Measurements from ENCODE around the gene NMUR1. TPM values are rescaled to one million over a fixed set of nuclear protein-coding genes. Genes with fewer than 3 reads are reported as not detected.
A peak's percentile ranks its signal among the peaks of the same experiment; 100 is the strongest.

Gene NMUR1
- polyA plus RNA-seq, 1 donor, result 1.8 TPM

DNA sequence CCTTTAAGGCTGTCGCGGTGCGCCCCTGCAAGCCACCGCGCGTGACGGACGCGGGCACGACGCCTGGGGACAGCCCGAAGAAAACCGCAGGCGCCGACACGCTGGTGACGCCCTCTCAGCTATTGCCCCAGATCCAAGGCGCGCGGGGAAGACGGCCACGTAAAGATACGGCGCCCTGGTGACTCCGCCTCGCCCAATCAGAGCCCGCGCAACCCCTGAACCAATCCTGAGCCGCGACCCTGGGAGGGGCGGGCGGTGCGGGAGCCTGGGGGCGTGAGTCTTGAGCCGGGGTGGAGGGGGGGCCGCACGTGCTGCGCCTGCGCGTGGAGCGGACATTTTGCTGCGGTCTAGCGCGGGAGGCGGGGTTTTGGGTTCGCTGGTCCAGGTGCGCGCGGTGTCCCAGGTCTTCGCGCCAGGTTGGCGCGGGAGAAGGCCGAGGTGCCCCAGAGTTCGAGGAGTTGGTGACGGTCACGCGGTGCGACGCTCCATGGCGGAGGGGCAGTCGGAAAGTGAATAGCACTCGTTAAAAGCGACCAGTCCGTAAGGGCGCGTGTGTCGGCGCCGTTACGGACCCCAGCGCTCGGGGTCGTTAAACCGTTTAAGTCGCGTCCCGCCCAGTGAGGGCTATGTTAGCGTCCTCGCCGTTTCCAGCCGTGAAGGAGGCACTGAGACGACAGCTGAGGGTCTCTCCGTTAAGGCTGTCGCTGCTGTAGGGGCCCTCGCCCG lies 15.9 kb downstream of the NMUR1 start:
- Histone ChIP-seq H3K4me1 (ENCODE audit: control insufficient read depth, insufficient read depth, low read length) (no peaks in the 10 kb centered on the region), H3K9me3 (ENCODE audit: control insufficient read depth, low read depth, low read length) (no peaks in the 10 kb centered on the region), H3K4me3 (ENCODE audit: low read length) (peak overlapping the region; percentile 82), H3K27me3 (ENCODE audit: control insufficient read depth, insufficient read depth, low read length) (no peaks in the 10 kb centered on the region), H3K27ac (ENCODE audit: low read length) (peak overlapping the region; percentile 72), H3K36me3 (ENCODE audit: control insufficient read depth, insufficient read depth, low read length) (no peaks in the 10 kb centered on the region)
- DNase-seq, result peak; percentile 98 to 99
- WGBS (ENCODE audit: insufficient coverage, low lambda C conversion rate), result no CpG with 5 or more reads among the region's 87 CpGs

- Histone ChIP-seq H3K4me1 (ENCODE audit: control insufficient read depth, insufficient read depth, low read length) (no peaks in the 10 kb centered on the region), H3K9me3 (ENCODE audit: control insufficient read depth, low read depth, low read length) (no peaks in the 10 kb centered on the region), H3K4me3 (ENCODE audit: low read length) (peak overlapping the region; percentile 82), H3K27me3 (ENCODE audit: control insufficient read depth, insufficient read depth, low read length) (no peaks in the 10 kb centered on the region), H3K36me3 (ENCODE audit: control insufficient read depth, insufficient read depth, low read length) (no peaks in the 10 kb centered on the region), H3K27ac (ENCODE audit: low read length) (peak overlapping the region; percentile 72)
- no peak for DNase-seq
- WGBS (ENCODE audit: insufficient coverage, low lambda C conversion rate), result no CpG with 5 or more reads among the region's 7 CpGs
Observed at GRCh38 chr2:231513746-231514224, 16.5 kb downstream of the NMUR1 start.

GRCh38 chr2:231512222-231512621 lies 18.0 kb downstream of the NMUR1 start:
- H3K9me3 ChIP-seq (ENCODE audit: control insufficient read depth, low read depth, low read length), result no peaks in the 10 kb centered on the region
- no peaks in the 10 kb centered on the region for H3K36me3 ChIP-seq (ENCODE audit: control insufficient read depth, insufficient read depth, low read length)
- H3K4me1 ChIP-seq (ENCODE audit: control insufficient read depth, insufficient read depth, low read length), result no peaks in the 10 kb centered on the region
- no peak overlapping the region for H3K4me3 ChIP-seq (ENCODE audit: low read length)
- no peak overlapping the region for H3K27ac ChIP-seq (ENCODE audit: low read length)
- H3K27me3 ChIP-seq (ENCODE audit: control insufficient read depth, insufficient read depth, low read length), result no peaks in the 10 kb centered on the region
- WGBS (ENCODE audit: insufficient coverage, low lambda C conversion rate), result no CpG with 5 or more reads among the region's 5 CpGs
- DNase-seq, result no peak

DNA sequence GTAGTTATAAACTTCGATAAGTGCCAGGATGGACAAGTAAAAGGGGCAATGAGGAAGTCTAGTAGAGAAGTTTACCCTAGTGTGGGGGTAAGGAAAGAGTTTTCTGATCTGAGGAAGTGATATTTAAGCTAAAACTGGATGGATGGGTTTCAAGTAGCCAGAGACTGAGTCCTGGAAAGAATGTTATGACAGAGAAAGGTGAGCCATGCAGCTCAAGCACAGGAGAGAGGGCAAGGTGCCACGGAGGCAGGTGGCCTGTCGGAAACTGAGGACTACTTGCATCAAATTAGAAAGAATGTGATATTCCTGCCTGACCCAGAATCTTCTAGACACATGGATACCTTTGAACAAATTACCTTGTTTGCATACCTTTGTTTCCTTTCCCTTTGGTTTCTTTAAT lies 26.5 kb downstream of the NMUR1 start:
- Histone ChIP-seq H3K9me3 (ENCODE audit: control insufficient read depth, low read depth, low read length) (no peaks in the 10 kb centered on the region), H3K4me3 (ENCODE audit: low read length) (no peak overlapping the region), H3K4me1 (ENCODE audit: control insufficient read depth, insufficient read depth, low read length) (no peaks in the 10 kb centered on the region), H3K27me3 (ENCODE audit: control insufficient read depth, insufficient read depth, low read length) (no peaks in the 10 kb centered on the region), H3K36me3 (ENCODE audit: control insufficient read depth, insufficient read depth, low read length) (peaks cover 3% of the 10 kb centered on the region), H3K27ac (ENCODE audit: low read length) (no peak overlapping the region)
- DNase-seq, result no peak
- WGBS (ENCODE audit: insufficient coverage, low lambda C conversion rate), result no CpG with 5 or more reads among the region's 3 CpGs

DNA sequence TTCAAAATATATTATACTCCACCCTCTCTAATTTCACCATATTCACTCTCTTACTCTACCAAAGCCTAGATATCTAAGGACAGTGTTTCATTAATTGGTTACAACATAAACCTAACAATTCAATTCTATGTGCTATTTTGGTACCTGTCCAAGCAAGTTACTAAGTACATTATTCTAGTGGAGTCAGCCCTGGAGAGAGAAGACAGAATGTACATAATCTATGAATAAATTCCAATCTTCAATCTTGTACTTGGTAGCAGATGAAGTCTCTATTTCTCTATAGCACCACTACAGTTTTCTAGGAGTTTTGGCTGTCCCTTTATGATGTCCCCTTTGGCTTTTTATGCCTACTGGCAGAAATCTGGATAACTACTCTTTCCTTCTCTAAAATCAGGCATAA lies 27.6 kb downstream of the NMUR1 start:
- Histone ChIP-seq H3K27ac (ENCODE audit: low read length) (no peak overlapping the region), H3K27me3 (ENCODE audit: control insufficient read depth, insufficient read depth, low read length) (no peaks in the 10 kb centered on the region)
- DNase-seq, result no peak

DNA sequence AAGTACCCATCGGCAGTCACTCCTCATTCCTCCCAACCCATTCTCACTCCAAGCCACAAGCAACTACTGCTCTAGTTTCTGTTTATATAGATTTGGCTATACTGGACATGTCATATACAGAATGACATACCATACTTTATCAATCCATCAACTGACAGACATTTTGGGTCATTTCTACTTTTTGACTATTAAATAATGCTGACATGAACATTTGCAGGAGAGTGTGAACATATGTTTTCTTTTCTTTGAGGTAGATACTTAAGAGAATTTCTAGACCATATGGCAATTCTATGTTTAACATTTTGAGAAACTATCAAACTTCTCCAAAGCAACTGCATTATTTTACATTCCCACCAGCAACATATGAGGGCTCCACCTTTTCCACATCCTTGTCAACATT lies 32.6 kb downstream of the NMUR1 start:
- H3K4me3 ChIP-seq (ENCODE audit: low read length), result no peak overlapping the region
- H3K27ac ChIP-seq (ENCODE audit: low read length), result no peak overlapping the region
- no CpG with 5 or more reads among the region's 1 CpG for WGBS (ENCODE audit: insufficient coverage, low lambda C conversion rate)
- H3K27me3 ChIP-seq (ENCODE audit: control insufficient read depth, insufficient read depth, low read length), result no peaks in the 10 kb centered on the region
- H3K36me3 ChIP-seq (ENCODE audit: control insufficient read depth, insufficient read depth, low read length), result no peaks in the 10 kb centered on the region
- no peaks in the 10 kb centered on the region for H3K4me1 ChIP-seq (ENCODE audit: control insufficient read depth, insufficient read depth, low read length)
- DNase-seq, result no peak
- H3K9me3 ChIP-seq (ENCODE audit: control insufficient read depth, low read depth, low read length), result no peaks in the 10 kb centered on the region

More for the DNA sequence above, 27.6 kb downstream of the NMUR1 start:
- no peaks in the 10 kb centered on the region for H3K4me1 ChIP-seq (ENCODE audit: control insufficient read depth, insufficient read depth, low read length)
- H3K9me3 ChIP-seq (ENCODE audit: control insufficient read depth, low read depth, low read length), result no peaks in the 10 kb centered on the region
- H3K36me3 ChIP-seq (ENCODE audit: control insufficient read depth, insufficient read depth, low read length), result peaks cover 3% of the 10 kb centered on the region
- no peak overlapping the region for H3K4me3 ChIP-seq (ENCODE audit: low read length)

- Histone ChIP-seq H3K4me3 (ENCODE audit: low read length) (no peak overlapping the region), H3K27me3 (ENCODE audit: control insufficient read depth, insufficient read depth, low read length) (no peaks in the 10 kb centered on the region), H3K36me3 (ENCODE audit: control insufficient read depth, insufficient read depth, low read length) (no peaks in the 10 kb centered on the region), H3K4me1 (ENCODE audit: control insufficient read depth, insufficient read depth, low read length) (no peaks in the 10 kb centered on the region), H3K27ac (ENCODE audit: low read length) (no peak overlapping the region), H3K9me3 (ENCODE audit: control insufficient read depth, low read depth, low read length) (no peaks in the 10 kb centered on the region)
- no peak for DNase-seq
- no CpG with 5 or more reads among the region's 3 CpGs for WGBS (ENCODE audit: insufficient coverage, low lambda C conversion rate)
Observed at GRCh38 chr2:231494669-231495068, 35.6 kb downstream of the NMUR1 start.

GRCh38 chr2:231490801-231491200 lies 39.4 kb downstream of the NMUR1 start:
- Histone ChIP-seq H3K9me3 (ENCODE audit: control insufficient read depth, low read depth, low read length) (no peaks in the 10 kb centered on the region), H3K4me1 (ENCODE audit: control insufficient read depth, insufficient read depth, low read length) (no peaks in the 10 kb centered on the region), H3K27me3 (ENCODE audit: control insufficient read depth, insufficient read depth, low read length) (no peaks in the 10 kb centered on the region), H3K4me3 (ENCODE audit: low read length) (no peak overlapping the region), H3K36me3 (ENCODE audit: control insufficient read depth, insufficient read depth, low read length) (no peaks in the 10 kb centered on the region), H3K27ac (ENCODE audit: low read length) (no peak overlapping the region)
- DNase-seq, result no peak
- 100% methylated on average over 1 of the region's 7 CpGs for WGBS (ENCODE audit: insufficient coverage, low lambda C conversion rate)

- H3K27ac ChIP-seq (ENCODE audit: low read length), result no peak overlapping the region
- no peak for DNase-seq
- H3K4me1 ChIP-seq (ENCODE audit: control insufficient read depth, insufficient read depth, low read length), result no peaks in the 10 kb centered on the region
- H3K27me3 ChIP-seq (ENCODE audit: control insufficient read depth, insufficient read depth, low read length), result no peaks in the 10 kb centered on the region
- H3K36me3 ChIP-seq (ENCODE audit: control insufficient read depth, insufficient read depth, low read length), result no peaks in the 10 kb centered on the region
- WGBS (ENCODE audit: insufficient coverage, low lambda C conversion rate), result no CpG with 5 or more reads among the region's 14 CpGs
- H3K9me3 ChIP-seq (ENCODE audit: control insufficient read depth, low read depth, low read length), result no peaks in the 10 kb centered on the region
- H3K4me3 ChIP-seq (ENCODE audit: low read length), result no peak overlapping the region
Observed at GRCh38 chr2:231489990-231490389, 40.3 kb downstream of the NMUR1 start.

GRCh38 chr2:231488331-231488730 lies 41.9 kb downstream of the NMUR1 start:
- Histone ChIP-seq H3K27me3 (ENCODE audit: control insufficient read depth, insufficient read depth, low read length) (no peaks in the 10 kb centered on the region), H3K4me3 (ENCODE audit: low read length) (no peak overlapping the region), H3K27ac (ENCODE audit: low read length) (no peak overlapping the region), H3K36me3 (ENCODE audit: control insufficient read depth, insufficient read depth, low read length) (no peaks in the 10 kb centered on the region), H3K4me1 (ENCODE audit: control insufficient read depth, insufficient read depth, low read length) (no peaks in the 10 kb centered on the region), H3K9me3 (ENCODE audit: control insufficient read depth, low read depth, low read length) (peaks cover 5% of the 10 kb centered on the region)
- WGBS (ENCODE audit: insufficient coverage, low lambda C conversion rate), result 100% methylated on average over 1 of the region's 5 CpGs
- no peak for DNase-seq
